HG03565 (cell line): ENCODE results near the gene GRIFIN.
"Not testable (repeated sequence)": the region's sequence is repeated elsewhere in the genome, so short reads cannot be mapped to it uniquely, and the experiment has no call there.

Source experiments
- ATAC-seq: cut with Tn5 transposase; IDR thresholded peaks from one replicate; pipeline ENCODE4 v1.9.1; 2021; ENCODE audit warnings: mild to moderate bottlenecking, moderate library complexity; ENCODE audit not compliant: unreplicated experiment

Gene GRIFIN

GRCh38 chr7:2480070-2480408, 3.8 kb upstream of the GRIFIN start:
- no peak for ATAC-seq

DNA sequence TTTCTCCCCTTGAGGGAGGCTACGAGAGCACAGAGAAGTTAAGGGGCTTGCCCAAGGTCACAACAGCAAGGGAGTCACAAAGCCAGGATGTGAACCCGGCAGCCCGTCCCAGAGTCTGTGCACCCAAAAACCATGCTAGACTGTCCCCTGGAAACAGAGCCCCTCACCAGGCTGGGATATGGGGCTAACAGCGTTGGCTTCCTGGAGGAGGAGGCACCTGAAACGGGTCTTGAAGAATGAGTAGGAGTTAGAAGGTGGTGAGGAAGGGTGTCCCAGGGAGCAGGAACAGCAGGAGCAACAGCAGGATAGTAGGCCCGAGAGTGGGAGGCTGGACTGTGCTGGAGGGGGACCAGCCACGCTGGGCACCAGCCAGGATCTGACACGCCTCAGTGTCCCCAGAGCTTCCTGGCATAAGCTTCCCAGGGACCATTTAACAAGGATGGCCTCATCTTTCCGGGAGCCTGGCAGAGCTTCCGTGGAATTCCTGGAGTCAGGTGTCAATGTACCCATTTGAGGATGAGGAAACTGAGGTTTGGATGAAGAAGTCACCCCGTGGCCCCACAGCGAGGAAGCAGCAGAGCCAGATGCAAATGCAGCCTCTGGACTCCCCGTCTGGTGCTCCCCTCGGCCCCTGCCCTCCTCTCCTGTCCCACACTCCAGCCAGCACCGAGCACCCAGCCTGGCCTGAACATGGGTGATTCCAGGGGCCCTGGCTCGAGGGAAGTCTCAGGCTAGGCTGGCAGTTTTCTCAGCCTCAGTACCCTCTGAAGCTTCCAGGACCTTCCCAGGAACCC, 3.3 kb upstream of the GRIFIN start:
- ATAC-seq = no peak

DNA sequence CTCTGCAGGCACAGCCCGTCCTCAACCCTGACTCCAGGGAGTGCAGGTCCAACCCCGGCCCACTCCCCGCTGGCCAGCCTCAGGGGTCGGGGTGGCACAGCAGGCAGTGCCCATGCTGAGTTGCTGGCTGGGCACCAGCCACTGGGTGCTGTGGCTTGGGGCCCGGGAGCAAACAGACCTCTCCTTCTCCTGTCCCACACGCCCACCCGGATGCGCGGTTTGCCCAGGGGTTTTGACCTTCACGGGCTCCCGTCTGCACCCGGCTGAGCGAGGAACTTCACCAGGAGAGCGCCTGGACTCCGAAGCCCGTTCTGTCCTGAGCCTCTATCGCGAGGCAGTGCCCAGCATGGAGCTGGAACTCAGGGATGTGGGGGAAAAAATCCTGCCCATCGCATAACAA, 2.6 kb upstream of the GRIFIN start:
- no peak for ATAC-seq

- ATAC-seq = no peak
Measured at GRCh38 chr7:2478399-2478785, 2.2 kb upstream of the GRIFIN start.

DNA sequence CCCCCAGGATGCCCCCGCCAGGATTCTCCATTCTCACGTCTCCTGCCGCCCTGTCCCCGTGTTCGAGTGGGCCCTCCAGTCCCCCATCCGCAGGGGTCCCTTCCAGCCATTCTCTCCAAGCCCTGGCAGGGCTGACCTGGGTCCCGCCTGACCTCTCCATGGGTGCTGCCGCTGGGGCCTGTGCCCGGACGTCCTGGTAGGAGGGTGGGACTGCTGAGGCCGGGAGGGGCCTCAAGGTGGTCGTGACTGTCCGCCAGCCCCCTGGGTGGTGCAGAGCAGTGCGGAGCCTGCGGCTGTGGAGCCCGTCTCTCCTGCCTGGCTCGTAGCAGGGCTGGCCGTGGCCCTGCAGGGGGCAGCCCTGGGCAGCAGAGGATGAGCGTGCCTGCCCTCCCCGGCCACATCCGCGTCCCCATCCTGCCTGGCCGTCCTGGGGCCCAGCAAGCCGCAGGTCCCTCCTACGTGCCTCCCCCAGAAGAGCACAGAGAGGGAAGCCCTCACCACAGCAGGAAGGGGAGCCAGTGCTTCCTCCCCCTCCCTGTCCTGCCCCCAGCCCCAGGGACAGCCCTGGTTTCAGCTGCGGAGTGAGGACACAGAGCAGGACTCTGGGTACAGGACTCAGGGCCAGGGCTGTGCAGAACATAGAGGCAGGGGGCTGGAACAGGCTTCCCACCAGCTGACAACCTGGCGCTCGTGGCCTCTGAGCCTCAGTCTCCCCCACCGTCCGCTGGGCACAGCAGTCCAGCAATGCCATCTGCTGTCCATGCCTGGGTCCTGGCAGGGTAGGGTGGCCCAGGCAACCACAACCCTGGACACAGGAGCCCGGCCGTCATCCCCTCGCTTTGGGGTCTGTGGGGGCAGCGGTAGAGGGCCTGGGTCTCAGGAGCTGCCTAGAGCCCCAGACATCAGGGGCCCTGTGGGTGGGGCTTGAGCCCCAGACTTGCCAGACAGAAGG, 1.5 kb upstream of the GRIFIN start:
- ATAC-seq = no peak

- ATAC-seq = no peak
Measured at GRCh38 chr7:2476776-2477446, 713 bp upstream of the GRIFIN start.

- ATAC-seq = no peak
Measured at GRCh38 chr7:2475678-2476015, 551 bp downstream of the GRIFIN start.

DNA sequence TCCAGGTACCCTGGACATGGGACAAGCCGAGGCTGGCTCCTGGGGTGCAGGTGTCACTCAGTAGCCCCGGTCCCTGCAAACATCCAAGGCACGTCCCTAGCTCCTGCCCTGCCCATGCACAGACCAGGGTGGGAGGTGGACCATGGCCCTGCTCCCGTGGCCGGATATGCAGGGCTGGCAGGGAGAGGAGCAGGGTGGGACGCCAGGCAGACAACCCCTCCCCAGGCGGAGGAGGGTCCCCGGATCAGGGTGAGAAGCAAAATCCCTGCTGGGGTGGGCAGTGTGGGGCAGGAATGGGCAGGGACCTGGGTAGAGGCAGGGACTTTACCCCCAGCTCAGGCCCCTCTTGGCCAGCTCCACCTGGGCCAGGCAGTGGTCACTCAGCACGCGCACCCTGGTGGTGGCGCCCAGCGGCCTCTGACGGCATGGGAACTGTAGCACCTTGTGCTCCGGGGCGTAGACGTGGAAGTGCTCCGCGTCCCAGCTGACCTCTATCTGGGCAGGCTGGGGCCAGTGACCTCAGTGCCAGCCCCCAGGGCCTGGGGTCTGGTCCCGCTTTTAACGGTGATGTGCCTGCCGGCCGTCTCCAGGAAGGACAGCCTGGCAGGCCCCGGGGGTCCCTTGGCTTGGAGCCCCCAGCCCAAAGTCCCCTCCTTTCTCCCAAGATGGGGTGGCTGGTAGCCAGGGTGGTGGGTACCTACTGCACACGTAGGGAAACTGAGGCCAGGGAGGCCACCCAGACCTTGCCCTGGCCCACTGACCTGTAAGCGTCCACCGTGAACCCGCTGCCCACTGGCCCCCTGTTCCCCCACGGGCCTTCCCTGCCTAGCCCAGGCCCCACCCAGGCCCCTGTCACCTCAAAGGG, 1.2 kb downstream of the GRIFIN start:
- ATAC-seq = no peak

DNA sequence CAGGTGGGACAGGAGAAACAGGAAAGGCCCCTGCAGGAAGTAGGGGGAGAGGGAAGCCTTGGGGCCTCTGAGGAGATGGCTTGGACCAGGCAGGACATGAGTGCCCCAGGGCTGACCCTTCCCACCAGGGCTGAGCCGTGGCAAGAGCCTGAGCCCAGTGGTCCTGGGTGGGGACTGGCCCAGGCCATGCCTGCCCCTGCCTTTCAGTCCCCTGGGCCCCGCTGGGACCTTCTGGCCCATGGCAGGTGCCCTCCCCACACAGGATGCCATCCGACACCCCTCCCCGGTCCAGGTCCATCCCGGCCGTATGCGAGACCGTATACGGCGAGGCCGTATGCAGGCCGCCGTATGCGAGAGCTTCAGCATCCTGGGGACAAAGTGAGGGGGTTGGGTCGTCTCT, 2.0 kb downstream of the GRIFIN start:
- ATAC-seq = no peak

GRCh38 chr7:2473496-2474180, 2.6 kb downstream of the GRIFIN start:
- ATAC-seq = no peak

- ATAC-seq = no peak
Measured at GRCh38 chr7:2472739-2473138, 3.5 kb downstream of the GRIFIN start.

DNA sequence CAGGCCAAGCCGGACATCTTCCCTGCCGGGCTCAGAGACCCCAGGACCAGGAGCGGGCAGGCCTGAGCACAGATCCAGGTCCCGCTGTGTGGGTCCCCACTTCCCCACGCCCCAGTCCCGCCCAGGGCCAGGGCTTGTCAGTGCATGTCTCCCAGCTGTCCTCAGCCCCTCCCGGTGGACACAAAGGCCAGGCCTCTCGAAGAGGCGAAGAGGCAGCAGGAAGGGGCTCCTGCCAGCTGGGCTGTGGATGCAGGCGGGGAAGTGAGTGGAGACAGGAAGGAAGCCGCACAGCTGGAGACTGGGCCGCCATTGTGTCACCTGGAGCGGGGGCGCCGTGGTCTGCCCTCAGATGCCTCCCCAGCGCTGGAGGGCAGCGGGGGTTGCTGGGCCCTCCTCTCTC, 4.8 kb downstream of the GRIFIN start:
- no peak for ATAC-seq

GRCh38 chr7:2471022-2471329, 5.2 kb downstream of the GRIFIN start:
- no peak for ATAC-seq

DNA sequence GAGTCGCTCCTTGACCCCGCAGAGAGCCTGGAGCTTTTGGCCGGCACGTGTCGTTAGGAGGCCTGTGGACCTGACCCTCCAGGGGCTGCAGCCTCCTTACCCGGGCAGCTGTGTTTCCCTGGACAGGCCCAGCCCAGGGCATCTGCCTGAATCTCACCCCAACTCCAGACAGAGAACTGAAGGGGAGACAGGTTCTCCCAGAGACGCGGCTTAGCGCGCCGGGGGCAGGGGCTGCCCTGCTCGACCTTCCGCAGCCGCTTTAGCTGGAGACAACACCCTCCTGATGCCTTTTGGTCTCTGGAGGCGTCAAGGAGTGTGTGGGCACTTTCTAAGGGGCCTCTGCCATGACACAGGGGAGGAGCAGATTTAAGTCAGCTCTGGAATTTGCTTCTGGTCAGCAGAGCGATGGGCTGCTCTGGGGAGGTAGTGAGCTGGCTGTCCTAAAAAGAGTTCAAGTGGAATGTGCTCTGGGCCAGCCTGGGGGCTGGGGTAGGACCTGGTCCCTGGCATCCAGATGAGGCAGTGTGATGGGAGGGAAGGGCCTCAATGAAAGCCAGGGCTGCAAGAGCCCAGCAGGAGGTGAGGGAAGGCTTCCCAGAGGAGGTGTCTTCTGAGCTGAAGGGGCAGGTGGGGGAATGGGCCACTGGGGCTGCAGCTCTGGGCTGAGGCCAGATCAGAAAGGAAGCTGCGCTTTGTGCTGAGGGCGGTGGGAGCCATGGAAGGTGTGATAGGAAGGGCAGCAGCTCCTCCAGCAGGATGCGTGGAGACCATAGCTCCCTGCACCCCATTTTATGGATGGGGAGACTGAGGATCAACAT, 5.8 kb downstream of the GRIFIN start:
- ATAC-seq = no peak

DNA sequence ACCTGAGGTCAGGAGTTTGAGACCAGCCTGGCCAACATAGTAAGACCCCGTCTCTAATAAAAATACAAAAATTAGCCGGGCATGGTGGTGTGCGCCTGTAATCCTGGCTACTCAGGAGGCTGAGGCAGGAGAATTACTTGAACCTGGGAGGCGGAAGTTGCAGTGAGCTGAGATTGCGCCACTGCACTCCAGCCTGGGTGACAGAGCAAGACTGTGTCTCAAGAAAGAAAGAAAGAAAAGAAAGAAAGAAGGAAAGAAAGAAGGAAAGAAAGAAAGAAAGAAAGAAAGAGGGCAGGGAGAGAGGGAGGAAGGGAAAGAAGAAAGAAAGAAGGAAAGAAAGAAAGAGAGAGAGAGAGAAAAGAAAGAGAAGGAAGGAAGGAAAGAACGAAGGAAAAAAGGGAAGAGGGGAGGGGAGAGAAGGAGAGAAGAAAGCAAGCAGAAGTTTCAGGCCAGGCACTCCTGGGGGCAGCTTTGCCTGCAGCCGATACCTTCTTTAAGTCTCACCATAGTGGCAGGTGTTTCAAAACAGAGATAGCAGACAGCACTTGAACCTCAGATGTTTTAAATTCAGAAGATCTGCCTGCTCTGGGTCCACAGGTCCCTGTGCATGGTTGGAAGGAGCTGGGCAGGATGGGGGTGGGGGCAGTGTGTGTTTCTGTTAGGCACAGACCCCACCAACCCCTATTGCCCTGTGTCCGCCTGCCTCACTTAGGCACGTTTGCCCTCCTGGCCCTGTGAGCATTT, 6.6 kb downstream of the GRIFIN start:
- not testable (repeated sequence) for ATAC-seq

GRCh38 chr7:2468227-2468626, 8.0 kb downstream of the GRIFIN start:
- no peak for ATAC-seq

DNA sequence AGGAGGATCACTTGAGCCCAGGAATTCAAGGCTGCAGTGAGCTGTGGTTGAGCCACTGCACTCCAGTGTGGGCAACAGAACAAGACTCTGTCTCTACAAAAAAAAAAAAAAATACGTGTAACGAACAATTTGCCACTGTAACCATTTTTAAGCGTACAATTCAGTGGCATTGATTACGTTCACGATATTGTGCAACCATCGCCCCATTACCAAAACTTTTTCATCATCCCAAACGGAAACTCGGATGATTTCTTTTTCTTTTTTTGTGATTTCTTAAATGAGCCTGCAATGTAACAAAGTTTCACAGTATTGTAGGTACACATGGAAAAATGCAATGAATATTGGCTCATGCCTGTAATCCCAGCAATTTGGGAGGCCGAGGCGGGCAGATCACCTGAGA, 9.5 kb downstream of the GRIFIN start:
- no peak for ATAC-seq

DNA sequence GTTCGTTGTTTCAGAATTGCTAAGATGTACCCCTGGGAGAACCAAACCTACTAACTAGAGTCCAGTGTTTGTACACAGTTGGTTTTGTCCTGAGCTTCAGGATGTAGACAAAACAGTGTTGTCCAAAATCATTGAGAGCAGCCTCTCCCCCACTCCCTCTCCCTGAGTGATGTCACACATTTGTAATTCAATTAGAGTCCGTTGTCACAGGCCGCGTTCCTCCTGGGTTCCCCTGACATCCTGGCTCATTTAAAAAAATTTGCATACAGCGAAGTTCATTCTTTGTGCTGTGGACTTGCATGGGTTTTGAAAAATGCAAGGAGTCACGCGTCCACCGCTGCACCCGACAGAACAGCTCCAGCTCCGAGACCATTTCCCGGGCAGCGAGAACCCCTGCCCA, 10.3 kb downstream of the GRIFIN start:
- ATAC-seq = no peak

DNA sequence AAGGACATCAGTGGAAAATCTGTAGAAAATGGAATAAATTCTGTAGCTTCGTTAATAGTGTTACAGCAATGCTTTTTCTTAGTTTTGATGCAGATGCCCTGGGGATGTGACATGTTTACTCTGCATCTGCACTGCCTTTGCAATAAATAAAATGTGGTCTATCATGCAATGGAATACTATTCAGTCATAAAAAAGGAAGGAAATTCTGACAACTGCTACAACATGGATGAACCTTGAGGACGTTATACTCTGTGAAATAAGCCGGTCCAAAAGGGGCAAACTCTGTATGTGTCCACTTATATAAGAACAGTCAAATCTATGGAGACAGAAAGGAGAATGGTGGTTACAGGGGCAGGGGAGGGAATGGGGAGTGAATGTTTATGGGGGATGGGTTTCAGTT, 13.5 kb downstream of the GRIFIN start:
- no peak for ATAC-seq
